ENCODE results near the gene ART5.
"Not testable (repeated sequence)": the region's sequence is repeated elsewhere in the genome, so short reads cannot be mapped to it uniquely, and the experiment has no call there.

The ART5 gene

DNA sequence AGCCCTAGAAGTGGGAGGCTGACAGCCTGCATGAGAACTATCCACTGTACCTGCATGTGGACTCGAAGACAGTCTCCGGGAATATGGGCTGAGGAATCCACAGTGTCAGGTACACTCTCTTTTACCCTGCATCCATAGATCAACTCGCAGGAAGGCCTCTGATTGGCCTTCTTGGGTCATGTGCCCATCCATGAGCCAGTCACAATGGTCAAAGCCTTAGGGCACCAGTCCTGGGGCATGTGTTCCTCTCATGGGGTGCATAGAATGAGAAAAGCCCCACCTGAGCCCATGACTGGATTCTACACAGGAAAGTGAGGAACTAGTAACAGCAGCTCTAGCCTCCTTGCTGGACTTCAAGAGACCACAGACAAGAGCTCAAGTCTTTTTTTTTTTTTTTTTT is 13.8 kb upstream of the ART5 start:
- no peak for DNase-seq

DNA sequence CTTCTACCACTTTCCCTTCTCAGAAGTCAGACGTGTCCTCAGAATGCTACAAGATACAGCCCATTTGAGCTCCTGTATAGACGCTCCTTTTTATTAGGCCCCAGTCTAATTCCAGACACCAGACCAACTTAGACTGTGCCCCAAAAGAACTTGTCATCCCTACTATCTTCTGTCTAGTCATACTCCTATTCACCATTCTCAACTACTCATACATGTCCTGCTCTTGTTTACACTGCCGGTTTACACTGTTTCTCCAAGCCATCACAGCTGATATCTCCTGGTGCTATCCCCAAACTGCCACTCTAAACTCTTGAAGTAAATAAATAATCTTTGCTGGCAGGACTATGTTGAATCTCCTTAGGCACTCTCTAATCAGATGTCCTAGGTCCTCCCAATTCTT is 10.7 kb upstream of the ART5 start:
- DNase-seq: not testable (repeated sequence)

DNA sequence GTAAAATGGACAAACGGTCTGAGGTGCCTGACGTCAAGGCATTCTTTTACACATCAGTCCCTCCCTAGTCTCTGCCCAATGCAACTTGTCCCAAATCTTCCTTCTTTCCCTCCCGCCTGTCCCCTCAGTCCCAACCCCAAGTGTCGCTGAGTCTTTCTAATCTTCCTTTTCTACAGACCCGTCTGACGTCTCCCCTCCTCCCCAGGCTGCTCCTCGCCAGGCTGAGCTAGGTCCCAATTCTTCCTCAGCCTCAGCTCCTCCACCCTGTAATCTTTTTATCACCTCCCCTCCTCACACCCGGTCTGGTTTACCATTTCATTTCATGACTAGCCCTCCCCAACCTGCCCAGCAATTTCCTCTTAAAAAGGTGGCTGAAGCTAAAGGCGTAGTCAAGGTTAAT is 7.6 kb upstream of the ART5 start:
- not testable (repeated sequence) for DNase-seq

DNA sequence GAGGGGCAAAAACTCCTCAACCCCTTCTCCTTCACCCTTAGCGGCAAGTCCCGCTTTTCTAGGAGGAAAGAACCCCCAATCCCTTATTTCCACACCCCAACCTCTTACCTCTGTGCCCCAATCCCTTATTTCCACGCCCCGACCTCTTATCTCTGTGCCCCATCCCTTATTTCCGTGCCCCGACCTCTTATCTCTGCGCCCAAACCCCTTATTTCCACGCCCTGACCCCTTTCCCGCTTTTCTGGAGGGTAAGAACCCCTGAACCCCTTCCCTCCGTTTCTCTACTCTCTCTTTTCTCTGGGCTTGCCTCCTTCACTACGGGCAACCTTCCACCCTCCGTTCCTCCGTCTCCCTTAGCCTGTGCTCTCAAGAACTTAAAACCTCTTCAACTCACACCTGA is 7.1 kb upstream of the ART5 start:
- DNase-seq: not testable (repeated sequence)

DNA sequence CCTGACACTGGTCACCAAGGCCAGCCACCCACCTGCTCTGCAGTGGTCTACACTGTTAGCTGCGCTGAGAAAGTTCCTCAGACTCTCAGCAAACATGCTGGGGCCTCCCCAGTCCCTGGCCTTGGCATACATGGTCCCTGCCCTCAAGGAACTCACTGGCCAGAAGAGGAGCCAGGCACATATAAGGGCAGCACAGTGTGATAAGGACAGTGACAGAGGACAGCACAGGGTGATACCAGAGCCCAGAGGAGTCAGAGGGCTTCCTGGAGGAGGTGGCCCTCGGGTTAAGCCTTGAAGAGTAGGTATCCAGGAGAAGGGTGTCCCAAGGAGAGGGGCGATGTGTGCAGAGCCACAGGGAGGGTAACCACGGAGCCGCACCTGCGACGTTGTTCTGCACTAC is 3.8 kb upstream of the ART5 start:
- no peak for DNase-seq

DNA sequence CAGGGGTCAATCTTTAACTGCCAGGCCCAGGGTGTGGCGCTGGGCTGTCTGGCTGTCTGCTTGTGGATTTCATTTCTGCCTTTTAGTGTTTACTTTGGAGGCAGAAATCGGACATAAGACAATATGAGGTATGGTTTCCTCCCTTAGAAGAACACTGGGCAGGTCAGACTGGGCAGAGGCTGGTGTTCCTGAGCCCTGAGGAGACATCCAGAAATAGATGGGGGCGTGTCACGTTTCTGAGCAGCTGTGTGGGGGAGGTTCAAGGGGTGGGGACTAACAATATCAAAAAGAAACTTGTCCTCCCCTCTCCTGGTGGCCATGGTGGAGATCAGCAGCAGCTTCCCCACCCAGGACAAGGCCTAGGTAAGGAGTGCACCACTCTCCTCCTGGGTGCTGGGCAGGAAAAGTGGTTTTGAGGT is 3.0 kb upstream of the ART5 start, which contains the start of gene ART1:
TSS of gene ART1 (plus strand) at position 312 of the 419 bp plus-strand sequence. CDS start 14,086 bp downstream, outside the sequence.
- DNase-seq: no peak

DNA sequence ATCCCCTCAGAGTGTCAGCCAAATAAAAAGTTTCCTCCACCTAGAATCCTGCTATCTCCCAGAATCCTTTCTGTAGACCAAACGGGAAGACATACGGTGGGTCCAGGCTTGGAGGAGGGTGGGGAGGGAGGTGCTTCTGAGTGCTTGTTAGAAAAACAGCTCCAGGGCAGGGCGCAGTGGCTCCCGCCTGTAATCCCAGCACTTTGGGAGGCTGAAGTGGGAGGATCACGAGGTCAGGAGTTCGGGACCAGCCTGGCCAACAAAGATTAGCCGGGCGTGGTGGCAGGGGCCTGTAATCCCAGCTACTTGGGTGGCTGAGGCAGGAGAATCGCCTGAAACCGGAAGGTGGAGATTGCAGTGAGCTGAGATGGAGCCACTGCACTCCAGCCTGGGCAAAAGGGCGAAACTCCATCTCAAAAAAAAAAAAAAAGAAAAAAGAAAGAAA is 1.3 kb upstream of the ART5 start:
- not testable (repeated sequence) for DNase-seq

DNA sequence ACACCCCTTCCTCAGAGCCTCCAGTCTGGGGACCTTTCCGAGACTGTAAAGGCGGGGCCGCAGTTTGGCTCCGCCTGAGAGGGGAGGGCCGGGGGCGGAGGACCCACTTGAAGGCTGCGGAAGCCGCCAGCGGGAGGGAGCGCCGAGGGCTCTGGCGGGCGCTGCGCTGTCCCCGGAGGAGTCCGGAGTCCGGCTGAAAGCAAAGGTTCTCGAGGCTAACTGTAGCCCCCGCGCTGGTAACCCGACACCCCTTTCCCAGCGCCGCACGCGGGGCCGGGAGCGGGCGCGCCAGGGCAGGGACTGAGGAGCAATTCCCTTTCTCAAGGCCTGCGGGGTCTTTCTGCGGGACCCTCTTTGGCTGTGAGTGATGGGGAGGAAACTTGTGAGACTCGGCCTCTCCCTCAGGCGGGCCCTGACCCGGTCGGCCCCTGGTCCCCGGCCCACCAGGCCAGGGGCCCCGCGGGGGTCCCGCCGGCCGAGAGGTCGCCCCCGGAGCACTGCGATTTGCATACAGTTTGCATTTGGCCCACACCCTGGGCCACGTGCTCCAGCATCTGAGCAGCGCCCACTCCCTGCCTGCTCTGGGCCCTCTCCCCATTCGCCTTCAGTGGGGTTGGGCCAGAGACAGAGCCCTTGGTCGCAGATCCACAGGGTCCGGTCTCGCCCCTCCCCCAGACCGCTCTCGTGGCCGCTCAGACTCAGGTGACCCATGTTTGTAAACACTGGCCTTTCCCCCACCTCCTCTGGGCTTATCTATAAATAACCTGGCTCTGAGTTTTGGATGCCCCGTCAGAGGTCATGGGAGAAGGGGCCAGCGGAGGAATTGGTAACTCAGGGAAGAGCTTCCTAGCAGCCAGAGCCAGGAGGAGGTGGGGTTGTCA is 519 bp upstream of the ART5 start:
- peak; percentile 82 for DNase-seq

DNA sequence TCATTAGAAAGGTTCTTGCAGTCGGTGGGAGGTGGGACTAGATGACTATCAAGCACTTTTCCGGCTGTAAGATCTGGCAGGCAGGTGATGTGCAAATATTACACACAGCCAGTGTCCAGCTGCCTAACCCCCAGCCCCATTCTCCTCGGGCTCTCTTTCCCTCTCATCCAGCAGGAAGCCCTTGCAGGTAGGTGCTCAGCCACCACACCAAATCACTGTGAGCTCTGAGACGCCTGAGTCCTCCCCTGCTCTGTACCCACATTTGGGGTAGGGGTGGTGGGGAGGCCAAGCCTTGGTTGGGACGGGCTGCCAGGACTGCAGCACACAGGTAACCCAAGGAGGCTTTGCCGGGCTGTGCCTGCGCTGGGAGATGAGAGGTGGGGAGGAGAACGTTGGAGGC is 601 bp downstream of the ART5 start:
- no peak for DNase-seq

DNA sequence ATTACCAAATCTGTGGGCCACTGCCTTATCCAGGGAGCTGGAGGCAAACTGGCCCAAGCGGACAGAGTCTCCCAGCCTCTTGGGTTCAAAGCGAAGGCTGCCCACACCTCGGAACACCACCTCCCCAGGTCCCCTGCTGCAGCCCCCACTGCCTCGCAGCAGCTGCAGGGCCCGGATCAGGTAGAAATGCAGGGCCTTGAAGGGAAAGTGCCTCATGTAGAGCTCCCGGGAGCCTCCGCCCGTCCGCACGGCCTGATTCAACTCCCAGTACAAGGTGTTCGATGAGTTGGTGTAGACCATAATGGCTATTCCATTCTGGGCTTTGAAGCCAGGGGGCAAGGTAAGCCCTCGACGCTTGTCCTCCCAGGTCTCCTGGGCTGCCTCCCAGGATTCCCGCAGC is 2.0 kb downstream of the ART5 start:
- no peak for DNase-seq

DNA sequence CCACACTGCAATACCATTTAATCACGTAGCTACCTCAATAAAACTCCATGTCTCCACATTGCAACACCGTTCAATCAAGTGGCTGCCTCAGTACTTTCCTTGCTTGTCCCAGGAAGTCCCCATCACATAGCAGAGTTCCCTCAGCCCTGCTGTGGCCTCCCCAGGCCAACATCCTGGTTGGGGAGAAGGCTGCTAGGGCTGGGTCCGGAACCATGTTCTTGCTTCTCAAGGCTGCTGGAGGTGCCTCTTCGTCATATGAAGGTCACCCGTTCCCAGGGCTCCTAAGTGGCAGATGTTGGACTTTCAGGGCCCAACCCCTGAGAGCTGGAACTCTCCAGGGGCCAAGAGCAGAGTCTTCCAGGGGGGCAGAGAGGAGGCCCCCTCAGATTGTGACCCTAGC is 3.3 kb downstream of the ART5 start:
- no peak for DNase-seq

DNA sequence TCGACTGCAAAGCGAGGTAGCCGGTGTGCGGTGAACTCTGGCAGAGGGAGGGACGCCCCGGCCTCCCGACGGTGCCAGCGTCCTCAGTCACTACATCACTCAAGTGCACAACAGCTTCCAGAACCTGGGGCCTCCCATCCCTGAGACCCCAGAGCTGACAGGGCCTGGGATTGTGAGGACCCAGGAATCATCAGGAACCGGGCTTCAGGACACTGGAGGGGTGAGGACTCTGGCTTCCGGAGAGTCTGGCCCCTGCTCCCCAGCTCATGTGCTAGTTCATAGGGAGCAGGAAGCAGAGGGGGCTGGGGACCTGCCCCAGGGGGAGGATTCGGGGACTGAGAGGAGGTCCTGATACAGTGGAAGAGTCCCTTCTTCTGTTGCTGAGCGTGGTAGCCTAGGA is 4.6 kb downstream of the ART5 start:
- DNase-seq: no peak

DNA sequence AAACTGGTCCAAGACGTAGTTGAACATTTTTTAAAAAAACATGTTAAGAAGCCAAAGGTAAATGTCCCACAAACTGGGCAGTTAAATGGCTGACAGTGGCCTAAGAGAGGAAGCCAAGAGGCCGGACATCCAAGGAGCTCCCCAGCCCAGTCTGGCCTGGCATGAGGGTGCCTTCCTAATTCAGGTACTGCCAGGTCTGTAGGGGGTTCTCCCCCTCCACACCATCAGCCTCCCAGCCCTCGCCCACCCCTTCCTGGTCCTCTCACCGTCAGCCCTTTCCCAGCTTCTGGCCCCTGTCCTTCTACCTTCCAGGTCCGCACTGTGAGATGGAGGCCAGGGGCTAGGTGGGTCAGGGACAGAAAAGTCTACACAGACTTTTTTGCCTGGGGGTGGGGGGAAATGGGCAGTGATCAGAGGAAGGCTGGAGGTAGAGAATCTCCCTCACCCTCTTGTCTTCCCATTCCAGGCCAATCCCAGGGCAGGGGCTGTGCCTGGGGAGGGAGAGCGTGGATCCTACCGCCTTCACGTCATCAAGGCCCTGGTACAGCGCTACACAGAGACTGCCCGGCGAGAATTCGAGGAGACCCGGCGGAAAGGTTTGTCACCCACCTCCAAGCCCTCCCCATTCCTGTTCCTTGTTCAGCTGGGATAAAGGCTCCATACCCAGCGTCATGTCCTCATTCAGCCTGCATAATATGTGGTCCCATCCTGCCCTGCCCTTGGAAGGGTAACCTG is 6.0 kb downstream of the ART5 start:
- no peak for DNase-seq

DNA sequence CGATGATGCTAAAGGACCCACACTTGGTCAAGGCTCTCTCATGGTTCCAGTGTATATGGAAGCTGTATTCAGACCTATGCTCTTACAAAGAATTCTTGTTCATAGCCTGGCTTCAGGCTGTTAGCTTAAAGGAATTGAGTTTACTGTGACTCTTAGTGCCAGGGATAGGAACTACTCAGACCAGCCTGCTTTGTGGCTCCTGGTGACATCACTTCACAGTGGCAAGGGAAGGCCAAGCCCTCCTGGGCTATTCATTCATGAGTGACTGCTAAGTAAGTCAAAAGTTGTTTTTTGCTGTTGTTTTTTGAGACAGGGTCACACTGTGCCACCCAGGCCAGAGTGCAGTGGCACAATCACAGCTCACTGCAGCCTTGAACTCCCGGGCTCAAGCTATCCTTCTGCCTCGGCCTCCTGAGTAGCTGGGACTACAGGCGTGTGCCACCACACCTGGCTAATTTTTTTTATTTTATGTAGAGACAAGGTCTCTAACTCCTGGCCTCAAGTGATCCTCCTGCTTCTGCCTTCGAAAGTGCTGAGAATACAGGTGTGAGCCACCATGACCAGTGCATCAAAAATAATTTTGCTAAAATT is 9.6 kb downstream of the ART5 start:
- DNase-seq: no peak

DNA sequence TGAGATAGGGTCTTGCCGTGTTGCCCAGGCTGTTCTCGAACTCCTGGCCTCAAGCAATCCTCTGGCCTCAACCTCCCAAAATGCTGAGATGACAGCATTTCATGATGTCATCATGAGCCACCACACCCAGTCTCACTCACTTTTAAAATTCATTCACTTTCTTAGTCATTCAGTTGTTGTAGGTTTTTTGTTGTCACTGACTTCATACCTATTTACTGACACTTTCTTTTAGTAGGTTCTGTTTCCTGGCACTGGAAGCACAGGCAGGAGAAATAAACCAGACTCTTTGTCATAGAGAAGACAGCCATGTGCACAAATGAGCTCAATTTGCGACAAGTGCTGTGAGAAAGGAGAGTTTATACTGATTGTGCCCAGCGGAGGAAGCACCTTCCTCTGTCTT is 10.5 kb downstream of the ART5 start:
- no peak for DNase-seq

DNA sequence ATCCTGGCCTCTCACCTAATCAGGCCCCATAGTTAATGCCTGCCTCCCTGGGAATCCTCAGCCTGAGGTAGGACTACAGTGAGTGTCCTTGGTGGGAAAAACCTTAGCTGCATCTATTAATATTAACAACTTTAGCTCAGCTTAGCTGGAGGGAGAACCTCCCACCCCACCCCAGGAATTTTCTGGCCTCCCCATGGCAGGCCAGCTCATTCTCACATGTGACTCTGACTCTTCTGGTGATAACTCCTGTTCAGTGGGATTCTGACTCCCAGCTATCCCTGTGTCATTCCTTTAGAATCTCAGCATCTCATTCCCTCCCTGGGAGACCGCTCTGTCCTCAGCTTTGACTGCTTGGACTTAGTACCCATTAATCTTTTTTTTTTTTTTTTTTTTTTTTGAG is 14.5 kb downstream of the ART5 start:
- DNase-seq: no peak

DNA sequence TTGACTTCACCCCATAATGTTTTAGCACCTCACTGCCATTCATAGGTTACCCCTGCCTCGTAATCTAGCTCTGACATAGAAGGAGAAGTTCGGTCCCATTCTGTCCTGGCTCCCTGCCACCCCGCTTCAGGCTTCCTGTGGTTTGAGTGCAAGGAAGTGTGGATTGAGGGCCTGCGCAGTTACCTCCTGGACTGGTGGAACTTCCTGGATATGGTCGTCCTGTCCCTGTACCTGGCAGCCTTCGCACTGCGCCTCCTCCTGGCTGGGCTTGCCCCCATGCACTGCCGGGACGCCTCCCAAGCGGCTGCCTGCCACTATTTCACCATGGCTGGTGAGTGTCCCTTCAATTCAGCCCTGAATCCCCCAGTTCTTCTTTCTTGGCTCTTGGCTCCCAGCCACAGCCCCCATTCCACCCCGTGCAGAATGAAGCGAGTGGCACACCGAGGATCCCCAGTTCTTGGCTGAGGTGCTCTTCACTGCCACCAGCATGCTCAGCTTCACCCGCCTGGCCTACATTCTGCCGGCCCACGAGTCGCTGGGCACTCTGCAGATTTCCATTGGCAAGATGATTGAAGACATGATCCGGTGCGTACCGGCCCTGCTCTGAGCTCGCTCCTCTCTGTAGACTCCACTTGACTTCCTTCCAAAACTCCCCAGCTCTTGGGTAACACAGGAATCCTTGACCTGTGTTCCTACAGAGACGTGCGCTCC is 15.4 kb downstream of the ART5 start:
- peak; percentile 5 for DNase-seq

DNA sequence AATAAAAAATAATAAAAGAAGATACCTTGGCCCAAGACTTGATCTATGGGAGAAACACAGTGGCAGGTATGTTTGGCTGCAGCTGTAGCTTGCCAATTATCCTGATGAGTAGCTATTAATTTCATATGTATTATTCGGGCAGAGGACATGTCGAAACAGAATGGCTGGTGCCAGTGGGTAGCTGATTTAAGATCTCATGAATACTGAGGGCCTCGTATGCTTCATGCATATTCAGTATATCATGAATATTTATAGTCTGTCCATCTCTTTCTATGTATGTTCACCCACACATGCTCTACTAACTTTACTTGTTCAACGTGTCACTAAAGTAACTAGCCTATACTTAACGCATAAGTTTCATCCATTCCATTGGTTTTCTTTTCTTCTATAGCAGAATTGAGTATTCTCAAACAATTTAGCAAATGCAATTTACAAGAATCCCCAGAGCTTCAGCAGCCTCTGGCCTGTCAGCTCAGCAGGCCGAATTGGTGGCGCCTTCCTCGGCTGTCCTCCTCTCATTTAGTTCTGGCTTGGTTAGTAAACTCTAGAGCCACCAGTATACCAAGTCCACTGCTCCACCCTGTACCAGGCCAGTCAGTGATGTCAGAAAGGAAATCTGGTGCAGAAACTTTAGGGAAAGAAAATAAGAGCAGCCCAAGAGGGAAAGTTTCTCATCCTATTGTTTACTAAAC is 17.9 kb downstream of the ART5 start:
- no peak for DNase-seq

DNA sequence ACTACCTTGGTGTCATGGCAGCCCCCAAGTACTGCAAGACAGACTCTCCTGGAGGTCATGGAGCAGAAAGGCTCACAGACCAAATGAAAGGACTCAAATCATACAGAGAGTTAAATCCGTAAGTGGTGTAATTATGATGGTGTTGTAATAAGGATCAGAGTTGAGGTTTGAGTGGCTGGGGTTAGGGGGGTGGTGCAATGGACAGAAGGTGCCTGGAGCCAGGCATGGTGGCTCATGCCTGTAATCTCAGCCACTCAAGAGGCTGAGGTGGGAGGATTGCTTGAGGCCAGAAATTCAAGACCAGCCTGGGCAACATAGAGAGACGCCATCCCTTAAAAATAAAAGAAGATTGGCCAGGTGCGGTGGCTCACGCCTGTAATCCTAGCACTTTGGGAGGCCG is 18.7 kb downstream of the ART5 start:
- DNase-seq: no peak

DNA sequence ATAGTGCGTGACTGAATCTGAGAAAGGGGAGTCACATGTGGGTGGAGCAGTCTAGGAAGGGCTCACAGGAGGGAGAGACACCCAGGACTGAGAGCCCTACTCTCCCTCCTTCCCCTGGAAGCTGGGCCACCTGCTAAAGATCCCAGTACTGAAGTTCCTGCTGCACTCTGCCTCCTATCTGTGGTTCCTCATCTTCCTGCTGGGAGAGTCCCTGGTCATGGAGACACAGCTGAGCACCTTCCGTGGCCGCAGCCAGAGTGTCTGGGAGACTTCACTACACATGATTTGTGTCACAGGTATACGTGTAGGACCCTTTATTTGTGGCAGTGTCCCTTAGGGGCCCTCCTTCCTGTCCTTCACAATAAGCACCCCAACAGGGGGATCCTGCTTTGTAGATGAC is 19.3 kb downstream of the ART5 start:
- no peak for DNase-seq

DNA sequence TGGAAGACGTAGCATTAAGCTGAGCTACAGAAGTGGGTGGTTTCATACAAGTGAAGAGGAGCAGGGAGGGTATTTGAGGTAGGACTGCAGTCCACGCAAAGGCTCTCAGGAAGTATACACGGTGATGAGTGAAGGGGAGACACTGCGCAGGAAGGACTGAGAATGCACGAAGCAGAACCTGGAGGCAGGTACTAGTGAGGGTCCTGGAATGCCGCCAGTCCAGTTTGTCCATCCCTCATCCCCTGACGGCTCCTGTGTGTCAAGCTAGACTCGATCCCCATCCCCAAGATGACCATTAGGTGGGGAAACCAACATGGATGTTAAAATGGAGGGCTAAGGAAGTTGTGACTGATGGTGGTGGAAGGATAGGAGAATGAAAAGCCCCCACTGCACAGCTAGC is 23.8 kb downstream of the ART5 start:
- DNase-seq: no peak

DNA sequence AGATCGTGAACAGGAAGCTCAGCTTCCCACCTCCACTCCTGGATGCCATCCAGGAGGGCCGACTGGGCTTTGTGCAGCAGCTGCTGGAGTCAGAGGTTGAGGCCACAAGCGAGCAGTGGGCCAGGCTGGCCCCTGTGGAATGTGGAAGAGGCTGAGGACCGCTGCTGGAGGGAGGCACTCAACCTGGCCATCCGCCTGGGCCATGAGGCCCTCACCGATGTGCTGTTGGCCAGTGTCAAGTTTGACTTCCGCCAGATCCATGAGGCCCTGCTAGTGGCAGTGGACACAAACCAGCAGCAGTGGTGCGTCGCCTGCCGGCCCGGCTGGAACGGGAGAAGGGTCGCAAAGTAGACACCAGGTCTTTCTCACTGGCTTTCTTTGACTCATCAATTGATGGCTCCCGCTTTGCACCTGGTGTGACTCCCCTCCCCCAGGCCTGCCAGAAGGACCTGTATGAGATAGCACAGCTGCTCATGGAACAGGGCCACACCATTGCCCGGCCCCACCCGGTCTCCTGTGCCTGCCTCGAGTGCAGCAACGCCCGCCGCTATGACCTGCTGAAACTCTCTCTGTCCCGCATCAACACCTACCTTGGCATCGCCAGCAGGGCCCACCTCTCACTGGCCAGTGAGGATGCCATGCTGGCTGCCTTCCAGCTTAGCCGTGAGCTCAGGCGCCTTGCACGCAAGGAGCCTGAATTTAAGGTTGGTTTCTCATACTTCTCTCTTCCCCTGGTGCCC is 24.9 kb downstream of the ART5 start:
- DNase-seq: no peak
